Measurements from ENCODE around the gene MYPOP. TPM values are rescaled to one million over a fixed set of nuclear protein-coding genes. Genes with fewer than 3 reads are reported as not detected.

Gene MYPOP
- total RNA-seq, 1 donor from 2014 or later = 1.6 TPM

- Histone ChIP-seq H3K4me3 (no peak overlapping the region), H3K27me3 (no peaks in the 10 kb centered on the region), H3K36me3 (no peaks in the 10 kb centered on the region), H3K9me3 (no peaks in the 10 kb centered on the region), H3K4me1 (peaks cover 0 to 3% of the 10 kb centered on the region in 2 donors), H3K27ac (no peak overlapping the region)
- intact Hi-C loops (cut with DNase I) = loop anchor here (1.0 to 2.0 kb wide), 2 partner anchors 25 to 65 kb away; partner anchors contain the start of genes MYPOP and SYMPK
- peak; percentile 34 to 91 for DNase-seq (ENCODE audit: low spot score in 2 of 2)
- TF ChIP-seq, protein P1, sequence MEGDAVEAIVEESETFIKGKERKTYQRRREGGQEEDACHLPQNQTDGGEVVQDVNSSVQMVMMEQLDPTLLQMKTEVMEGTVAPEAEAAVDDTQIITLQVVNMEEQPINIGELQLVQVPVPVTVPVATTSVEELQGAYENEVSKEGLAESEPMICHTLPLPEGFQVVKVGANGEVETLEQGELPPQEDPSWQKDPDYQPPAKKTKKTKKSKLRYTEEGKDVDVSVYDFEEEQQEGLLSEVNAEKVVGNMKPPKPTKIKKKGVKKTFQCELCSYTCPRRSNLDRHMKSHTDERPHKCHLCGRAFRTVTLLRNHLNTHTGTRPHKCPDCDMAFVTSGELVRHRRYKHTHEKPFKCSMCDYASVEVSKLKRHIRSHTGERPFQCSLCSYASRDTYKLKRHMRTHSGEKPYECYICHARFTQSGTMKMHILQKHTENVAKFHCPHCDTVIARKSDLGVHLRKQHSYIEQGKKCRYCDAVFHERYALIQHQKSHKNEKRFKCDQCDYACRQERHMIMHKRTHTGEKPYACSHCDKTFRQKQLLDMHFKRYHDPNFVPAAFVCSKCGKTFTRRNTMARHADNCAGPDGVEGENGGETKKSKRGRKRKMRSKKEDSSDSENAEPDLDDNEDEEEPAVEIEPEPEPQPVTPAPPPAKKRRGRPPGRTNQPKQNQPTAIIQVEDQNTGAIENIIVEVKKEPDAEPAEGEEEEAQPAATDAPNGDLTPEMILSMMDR (IDR thresholded peaks at IDR 0.05) = peak in 1 of 3 experiments; percentile 8
Observed at GRCh38 chr19:45927565-45928261, 25.3 kb upstream of the MYPOP start.

DNA sequence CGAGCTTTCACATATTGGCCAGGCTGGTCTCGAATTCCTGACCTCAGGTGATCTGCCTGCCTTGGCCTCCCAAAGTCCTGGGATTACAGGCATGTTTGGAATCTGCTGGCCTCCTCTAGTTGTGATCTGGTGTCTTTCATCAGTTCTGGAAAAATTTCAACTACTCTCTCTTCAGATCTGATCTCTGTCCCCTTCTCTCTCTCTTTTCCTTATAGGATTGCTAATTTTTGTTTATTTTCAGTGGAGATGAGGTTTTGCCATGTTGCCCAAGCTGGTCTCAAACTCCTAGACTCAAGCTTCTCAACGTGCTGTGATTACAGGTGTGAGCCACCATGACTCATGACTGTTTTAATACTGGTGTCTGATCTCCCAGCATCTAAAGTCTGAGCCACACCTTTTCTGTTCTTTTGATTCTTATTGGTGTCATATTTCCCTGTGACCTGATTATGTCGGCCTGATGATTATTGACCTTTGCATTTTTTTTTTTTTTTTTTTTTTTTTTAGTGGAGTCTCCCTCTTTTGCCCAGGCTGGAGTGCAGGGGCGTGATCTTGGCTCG, 22.6 kb upstream of the MYPOP start:
- Histone ChIP-seq H3K4me1 (peaks cover 0 to 3% of the 10 kb centered on the region in 2 donors), H3K27ac (no peak overlapping the region), H3K4me3 (no peak overlapping the region), H3K9me3 (no peaks in the 10 kb centered on the region), H3K36me3 (no peaks in the 10 kb centered on the region), H3K27me3 (no peaks in the 10 kb centered on the region)
- intact Hi-C loops (cut with DNase I) = no loop called here
- TF ChIP-seq, protein P1 (IDR thresholded peaks at IDR 0.05) = no peak
- no peak for DNase-seq (ENCODE audit: low spot score in 2 of 2)

DNA sequence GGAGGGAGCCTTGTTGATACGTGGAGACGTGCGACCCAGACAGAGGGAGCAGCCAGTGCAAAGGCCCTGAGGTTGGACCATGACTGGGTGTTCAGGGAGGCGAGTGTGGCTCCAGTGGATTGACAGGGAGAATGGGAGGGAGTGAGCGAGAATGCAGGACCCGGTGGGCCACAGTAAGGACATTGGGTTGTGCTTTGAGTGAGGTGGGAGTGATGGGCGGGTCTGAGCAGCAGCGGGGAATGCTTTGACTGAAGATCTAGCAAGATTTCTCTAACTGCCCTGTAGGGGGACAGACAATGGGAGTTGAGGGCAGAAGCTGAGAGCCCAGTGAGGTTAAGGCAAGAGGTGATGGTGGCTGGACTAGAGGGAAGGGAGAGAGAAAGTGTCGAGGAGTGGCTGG, 19.9 kb upstream of the MYPOP start:
- TF ChIP-seq, protein P1 (IDR thresholded peaks at IDR 0.05) = no peak
- Histone ChIP-seq H3K9me3 (no peaks in the 10 kb centered on the region), H3K4me3 (no peak overlapping the region), H3K27me3 (no peaks in the 10 kb centered on the region), H3K36me3 (no peaks in the 10 kb centered on the region), H3K4me1 (no peaks in the 10 kb centered on the region), H3K27ac (no peak overlapping the region)
- DNase-seq (ENCODE audit: low spot score in 2 of 2) = no peak
- intact Hi-C loops (cut with DNase I) = no loop called here

DNA sequence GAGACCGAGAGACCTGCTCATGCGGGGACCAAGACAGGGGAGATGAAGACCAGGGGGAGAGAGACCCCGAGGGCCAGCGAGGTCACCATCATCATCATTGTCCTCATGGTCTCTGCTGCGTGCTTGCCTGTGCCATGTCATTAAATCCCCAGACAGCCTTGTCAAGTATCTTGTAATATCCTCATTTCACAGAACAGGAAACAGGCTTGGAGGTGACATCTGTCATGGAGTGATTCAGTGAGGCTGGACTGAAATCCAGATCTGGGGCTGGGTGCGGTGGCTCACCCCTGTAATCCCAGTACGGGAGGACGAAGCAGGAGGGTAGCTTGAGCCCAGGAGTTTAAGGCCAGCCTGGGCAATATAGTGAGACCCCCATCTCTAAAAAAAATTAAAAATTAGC, 18.0 kb upstream of the MYPOP start:
- H3K4me3 ChIP-seq = no peak overlapping the region
- intact Hi-C loops (cut with DNase I) = no loop called here
- H3K27ac ChIP-seq = no peak overlapping the region
- H3K9me3 ChIP-seq = no peaks in the 10 kb centered on the region
- TF ChIP-seq, protein P1 (IDR thresholded peaks at IDR 0.05) = no peak
- H3K27me3 ChIP-seq = no peaks in the 10 kb centered on the region
- no peaks in the 10 kb centered on the region for H3K4me1 ChIP-seq
- no peak for DNase-seq (ENCODE audit: low spot score in 2 of 2)
- no peaks in the 10 kb centered on the region for H3K36me3 ChIP-seq

DNA sequence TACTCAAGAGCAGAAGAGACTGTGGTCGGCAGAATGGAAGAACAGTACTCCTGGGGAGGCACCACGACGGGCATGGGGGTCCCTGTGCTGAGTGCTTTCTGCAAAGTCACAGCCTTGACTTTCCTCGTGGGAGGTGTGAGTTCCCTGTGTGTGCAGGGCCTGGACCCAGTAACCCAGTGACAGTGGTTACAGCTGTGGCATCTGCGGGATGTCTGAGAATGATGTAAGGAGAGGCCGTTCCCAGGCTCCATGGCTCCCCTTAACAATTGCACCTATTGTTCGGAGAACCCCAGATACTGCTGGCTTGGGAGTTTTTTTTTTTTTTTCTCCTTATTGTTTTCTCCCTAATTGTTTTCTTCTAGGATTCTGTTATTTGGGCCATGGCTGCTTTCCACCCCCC, 17.3 kb upstream of the MYPOP start:
- Histone ChIP-seq H3K27ac (no peak overlapping the region), H3K9me3 (no peaks in the 10 kb centered on the region), H3K36me3 (no peaks in the 10 kb centered on the region), H3K4me1 (no peaks in the 10 kb centered on the region), H3K4me3 (no peak overlapping the region), H3K27me3 (no peaks in the 10 kb centered on the region)
- no peak for DNase-seq (ENCODE audit: low spot score in 2 of 2)
- intact Hi-C loops (cut with DNase I) = no loop called here
- TF ChIP-seq, protein P1 (IDR thresholded peaks at IDR 0.05) = no peak
